NOMO-1 (cell line): ENCODE measurements around the gene PIK3R5.
A peak's percentile ranks its signal among the peaks of the same experiment; 100 is the strongest.
"Not testable (repeated sequence)": the region's sequence is repeated elsewhere in the genome, so short reads cannot be mapped to it uniquely, and the experiment has no call there.

Experiments
- DNase-seq, 2 experiments: peaks; one replicate each; lab custom pipeline; 2025; ENCODE audit not compliant: unreplicated experiment in 2 of 2; lab: John Stamatoyannopoulos, UW

Gene PIK3R5

GRCh38 chr17:8965394-8966168 lies at the start of gene PIK3R5:
Gene PIK3R5, minus strand, starts transcription at chr17:8965707. Its CDS starts 54,213 bp downstream, at chr17:8911494.
- peak; percentile 88 for DNase-seq

GRCh38 chr17:9011001-9011400 lies 45.5 kb upstream of the PIK3R5 start:
- DNase-seq: no peak

GRCh38 chr17:9009737-9010136 lies 44.2 kb upstream of the PIK3R5 start:
- DNase-seq: no peak

GRCh38 chr17:9009096-9009495 lies 43.6 kb upstream of the PIK3R5 start:
- DNase-seq: no peak

GRCh38 chr17:9007052-9007714 lies 41.7 kb upstream of the PIK3R5 start:
- no peak for DNase-seq

- no peak for DNase-seq
Measured at GRCh38 chr17:9006175-9006767, 40.8 kb upstream of the PIK3R5 start.

- no peak for DNase-seq
Measured at GRCh38 chr17:9004961-9005285, 39.4 kb upstream of the PIK3R5 start.

- DNase-seq: no peak
Measured at GRCh38 chr17:9004132-9004960, 38.8 kb upstream of the PIK3R5 start.

- no peak for DNase-seq
Measured at GRCh38 chr17:9003355-9004131, 38.0 kb upstream of the PIK3R5 start.

- DNase-seq: peak; percentile 18 to 31
Measured at GRCh38 chr17:9002606-9003354, 37.3 kb upstream of the PIK3R5 start.

- DNase-seq: no peak
Measured at GRCh38 chr17:9002227-9002605, 36.7 kb upstream of the PIK3R5 start.

GRCh38 chr17:9001559-9001958 lies 36.1 kb upstream of the PIK3R5 start:
- peak in 1 of 2 experiments; percentile 42 for DNase-seq

GRCh38 chr17:8997994-8998628 lies 32.6 kb upstream of the PIK3R5 start:
- DNase-seq: peak; percentile 52 to 71

GRCh38 chr17:8995711-8996110 lies 30.2 kb upstream of the PIK3R5 start:
- no peak for DNase-seq

- DNase-seq: peak; percentile 17 to 36
Measured at GRCh38 chr17:8994319-8994718, 28.8 kb upstream of the PIK3R5 start.

GRCh38 chr17:8991514-8992285 lies 26.2 kb upstream of the PIK3R5 start:
- DNase-seq: peak; percentile 45 to 69

- not testable (repeated sequence) for DNase-seq
Measured at GRCh38 chr17:8988263-8988935, 22.9 kb upstream of the PIK3R5 start.

GRCh38 chr17:8986295-8986694 lies 20.8 kb upstream of the PIK3R5 start:
- DNase-seq: no peak
